Measurements from ENCODE around the gene NFASC. TPM values are rescaled to one million over a fixed set of nuclear protein-coding genes. Genes with fewer than 3 reads are reported as not detected.

The NFASC gene
- total RNA-seq, 2 experiments from 2014 or later: not detected

- H3K27ac ChIP-seq (ENCODE audit: low read depth, low read length, poor library complexity, severe bottlenecking): no peak overlapping the region
- no peak overlapping the region for H3K4me2 ChIP-seq (ENCODE audit: low read length)
- no peak for DNase-seq (ENCODE audit: low spot score)
- TF ChIP-seq EZH2phosphoT487 (IDR thresholded peaks at IDR 0.05; ENCODE audit: borderline replicate concordance, low read depth, low read length) (no peak), CTCF (conservative IDR thresholded peaks at IDR 0.05; ENCODE audit: low read length) (no peak)
- no peaks in the 10 kb centered on the region for H3K4me1 ChIP-seq (ENCODE audit: insufficient read depth, low read length, poor library complexity, severe bottlenecking)
- ChIA-PET POLR2A (no interaction called here), CTCF (ENCODE audit: unreplicated experiment) (no interaction called here)
- no peaks in the 10 kb centered on the region for H3K79me2 ChIP-seq (ENCODE audit: insufficient read depth, low read depth, low read length)
- H2AFZ ChIP-seq (ENCODE audit: low read length): no peak overlapping the region
- intact Hi-C loops (cut with micrococcal nuclease; ENCODE audit: unreplicated experiment): no loop called here
- H3K9me2 ChIP-seq (ENCODE audit: insufficient read depth, low read length): no peaks in the 10 kb centered on the region; the same call in 1 of the 2 replicates
- no peaks in the 10 kb centered on the region for H4K20me1 ChIP-seq (ENCODE audit: insufficient read depth, low read length)
- no peak overlapping the region for H3K4me3 ChIP-seq (ENCODE audit: low read depth, low read length, poor library complexity, severe bottlenecking)
- H3K9me3 ChIP-seq (ENCODE audit: low read length): no peaks in the 10 kb centered on the region
- no TSS peak for BruUV-seq (replicated peaks)
- no peaks in the 10 kb centered on the region for H3K36me3 ChIP-seq (ENCODE audit: insufficient read depth, low read length)
Observed at GRCh38 chr1:204866051-204866596, 4.5 kb upstream of the NFASC start.

DNA sequence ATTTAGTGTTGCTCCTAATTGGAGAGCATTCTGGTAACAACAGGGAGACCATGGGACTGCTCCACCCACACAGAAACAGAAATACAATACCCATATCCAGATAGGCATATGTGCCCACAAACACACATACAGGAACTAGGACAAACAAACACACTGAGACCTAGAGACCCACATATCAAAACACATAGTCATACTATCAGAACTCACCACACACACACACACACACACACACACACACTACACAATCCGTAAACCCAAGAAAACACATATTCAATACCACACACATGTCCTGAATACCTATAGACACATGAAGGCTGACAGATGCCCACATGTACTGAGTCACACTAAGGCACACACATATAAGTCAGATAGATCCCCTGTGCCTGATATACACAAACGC lies 3.5 kb upstream of the NFASC start:
- no peaks in the 10 kb centered on the region for H3K4me1 ChIP-seq (ENCODE audit: insufficient read depth, low read length, poor library complexity, severe bottlenecking)
- H3K4me2 ChIP-seq (ENCODE audit: low read length): no peak overlapping the region
- no peaks in the 10 kb centered on the region; the same call in 1 of the 2 replicates for H3K9me2 ChIP-seq (ENCODE audit: insufficient read depth, low read length)
- no peak overlapping the region for H2AFZ ChIP-seq (ENCODE audit: low read length)
- no peak overlapping the region for H3K27ac ChIP-seq (ENCODE audit: low read depth, low read length, poor library complexity, severe bottlenecking)
- CTCF ChIA-PET (ENCODE audit: unreplicated experiment): no interaction called here
- no peaks in the 10 kb centered on the region for H3K9me3 ChIP-seq (ENCODE audit: low read length)
- TF ChIP-seq CTCF (conservative IDR thresholded peaks at IDR 0.05; ENCODE audit: low read length) (no peak), EZH2phosphoT487 (IDR thresholded peaks at IDR 0.05; ENCODE audit: borderline replicate concordance, low read depth, low read length) (no peak)
- DNase-seq (ENCODE audit: low spot score): no peak
- no peaks in the 10 kb centered on the region for H3K79me2 ChIP-seq (ENCODE audit: insufficient read depth, low read depth, low read length)
- H3K36me3 ChIP-seq (ENCODE audit: insufficient read depth, low read length): no peaks in the 10 kb centered on the region
- POLR2A ChIA-PET: interaction anchor here (1.0 kb wide), 1 partner anchor 238 kb away, joined by 3 read pairs; no protein-coding TSS in a partner anchor
- intact Hi-C loops (cut with micrococcal nuclease; ENCODE audit: unreplicated experiment): no loop called here
- no peaks in the 10 kb centered on the region for H4K20me1 ChIP-seq (ENCODE audit: insufficient read depth, low read length)
- no TSS peak for BruUV-seq (replicated peaks)
- no peak overlapping the region for H3K4me3 ChIP-seq (ENCODE audit: low read depth, low read length, poor library complexity, severe bottlenecking)

DNA sequence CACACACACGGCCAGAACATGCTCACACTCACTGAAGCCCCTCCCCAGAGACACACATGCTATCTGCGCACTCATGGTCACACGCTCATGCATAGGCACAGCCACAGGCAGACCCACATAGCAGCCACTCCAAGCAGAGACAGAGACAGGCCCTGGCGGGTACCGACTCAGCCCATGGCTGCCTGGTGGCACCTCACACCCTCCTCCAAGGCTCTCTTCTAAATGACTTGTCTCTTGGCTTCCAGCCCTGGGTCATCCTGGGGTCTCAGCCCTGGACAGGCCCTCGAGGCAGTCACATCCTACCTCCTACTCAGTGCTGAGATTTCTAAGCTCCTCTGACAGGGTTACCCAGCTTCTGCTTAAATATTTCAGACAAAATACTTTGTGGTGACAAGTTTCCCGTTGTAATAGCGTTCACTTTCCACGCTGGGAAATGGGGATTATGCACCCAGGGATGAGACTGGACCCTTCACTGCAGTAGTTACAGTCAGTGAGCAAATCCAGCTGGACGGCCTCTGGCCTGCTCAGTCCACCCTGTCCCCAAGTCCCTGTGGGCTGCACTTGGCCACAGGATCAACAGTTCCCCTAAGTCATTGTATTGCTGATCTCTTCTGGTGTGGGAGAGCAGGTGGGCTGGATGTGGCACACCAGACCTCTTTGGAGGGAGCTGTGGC lies 2.9 kb upstream of the NFASC start:
- TF ChIP-seq CTCF (conservative IDR thresholded peaks at IDR 0.05; ENCODE audit: low read length) (no peak), EZH2phosphoT487 (IDR thresholded peaks at IDR 0.05; ENCODE audit: borderline replicate concordance, low read depth, low read length) (no peak)
- Histone ChIP-seq H4K20me1 (ENCODE audit: insufficient read depth, low read length) (no peaks in the 10 kb centered on the region), H3K9me3 (ENCODE audit: low read length) (no peaks in the 10 kb centered on the region), H3K4me3 (ENCODE audit: low read depth, low read length, poor library complexity, severe bottlenecking) (no peak overlapping the region), H3K4me1 (ENCODE audit: insufficient read depth, low read length, poor library complexity, severe bottlenecking) (no peaks in the 10 kb centered on the region), H3K36me3 (ENCODE audit: insufficient read depth, low read length) (no peaks in the 10 kb centered on the region), H3K9me2 (ENCODE audit: insufficient read depth, low read length) (no peaks in the 10 kb centered on the region; the same call in 1 of the 2 replicates), H3K79me2 (ENCODE audit: insufficient read depth, low read depth, low read length) (no peaks in the 10 kb centered on the region), H3K4me2 (ENCODE audit: low read length) (no peak overlapping the region), H3K27ac (ENCODE audit: low read depth, low read length, poor library complexity, severe bottlenecking) (no peak overlapping the region), H2AFZ (ENCODE audit: low read length) (no peak overlapping the region)
- ChIA-PET CTCF (ENCODE audit: unreplicated experiment) (no interaction called here), POLR2A (interaction anchor here (1.0 kb wide), 1 partner anchor 237 kb away, joined by 3 read pairs; no protein-coding TSS in a partner anchor)
- intact Hi-C loops (cut with micrococcal nuclease; ENCODE audit: unreplicated experiment): no loop called here
- no peak for DNase-seq (ENCODE audit: low spot score)
- BruUV-seq (replicated peaks): no TSS peak
